Mucosa of descending colon (tissue), 3 donors: ENCODE results near the gene CGNL1. TPM values are rescaled to one million over a fixed set of nuclear protein-coding genes. Genes with fewer than 3 reads are reported as not detected.

Experiments
- total RNA-seq, 3 donors: library from RNA; stranded (reverse); fragmentation: NEBNext Ultra II Directional in 2 of 3; extraction: Animal tissue kit (Norgen Biotek cat#: 25700) in 2 of 3; gene quantifications; one replicate each; pipeline versions ENCODE4 v1.2.1 to v1.2.4, GENCODE V29; 2021 to 2023
- donor health status: DM: no; HTN: no; CAD: no; lungs with moderate emphysema.
- donor health status: DM: no; HTN: no; CAD: no.
- donor health status: DM: no; HTN: yes; CAD: no.

CGNL1 gene
- total RNA-seq, 3 donors from 2014 or later = 3.3 to 4.5 (median 3.9) TPM

Other genes with a start within 250 kb of the CGNL1 start
- gene MYZAP, start 215.4 kb downstream of the CGNL1 start, total RNA-seq = 10 to 100 TPM; 17.5 to 18.8 (median 17.9) TPM